ENCODE results near the gene BOC.

The BOC gene

DNA sequence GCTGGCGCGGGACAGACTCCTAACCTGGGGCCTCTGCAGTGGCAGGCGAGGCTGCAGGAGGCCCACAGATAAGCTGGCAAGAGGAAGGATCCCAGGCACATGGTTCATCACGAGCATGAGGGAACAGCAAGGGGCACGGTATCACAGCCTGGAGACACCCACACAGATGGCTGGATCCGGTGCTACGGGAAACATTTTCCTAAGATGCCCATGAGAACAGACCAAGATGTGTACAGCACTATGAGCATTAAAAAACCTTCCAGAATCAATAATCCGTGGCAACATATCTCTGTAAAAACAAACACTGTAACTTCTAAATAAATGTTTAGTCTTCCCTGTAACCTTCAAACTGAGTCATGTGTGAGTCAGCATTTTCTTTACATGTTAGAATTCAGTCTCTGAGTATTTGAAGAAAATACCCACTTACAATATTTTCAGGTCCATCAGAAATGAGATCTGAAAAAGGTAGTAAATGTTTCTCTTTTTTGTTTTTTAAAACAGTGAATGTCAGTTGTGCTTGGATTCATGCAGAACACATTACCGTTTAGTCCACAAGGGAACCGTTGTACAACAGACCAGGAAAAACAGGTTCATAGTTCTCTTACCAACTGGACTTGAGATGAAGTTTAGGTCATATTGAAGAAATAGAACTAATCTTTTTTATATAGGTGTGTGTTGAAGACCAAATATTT is 75.9 kb downstream of the BOC start:
- Histone ChIP-seq H3K27me3 (ENCODE audit: insufficient read depth, low read length) (no peaks in the 10 kb centered on the region), H3K9me3 (ENCODE audit: low read length) (no peaks in the 10 kb centered on the region), H3K36me3 (ENCODE audit: insufficient read depth, low read length) (peaks cover 55% of the 10 kb centered on the region), H3K4me3 (ENCODE audit: low read length) (no peak overlapping the region), H3K4me1 (ENCODE audit: insufficient read depth, low read length) (peaks cover 23% of the 10 kb centered on the region), H2AFZ (ENCODE audit: low read depth, low read length) (no peak overlapping the region)

DNA sequence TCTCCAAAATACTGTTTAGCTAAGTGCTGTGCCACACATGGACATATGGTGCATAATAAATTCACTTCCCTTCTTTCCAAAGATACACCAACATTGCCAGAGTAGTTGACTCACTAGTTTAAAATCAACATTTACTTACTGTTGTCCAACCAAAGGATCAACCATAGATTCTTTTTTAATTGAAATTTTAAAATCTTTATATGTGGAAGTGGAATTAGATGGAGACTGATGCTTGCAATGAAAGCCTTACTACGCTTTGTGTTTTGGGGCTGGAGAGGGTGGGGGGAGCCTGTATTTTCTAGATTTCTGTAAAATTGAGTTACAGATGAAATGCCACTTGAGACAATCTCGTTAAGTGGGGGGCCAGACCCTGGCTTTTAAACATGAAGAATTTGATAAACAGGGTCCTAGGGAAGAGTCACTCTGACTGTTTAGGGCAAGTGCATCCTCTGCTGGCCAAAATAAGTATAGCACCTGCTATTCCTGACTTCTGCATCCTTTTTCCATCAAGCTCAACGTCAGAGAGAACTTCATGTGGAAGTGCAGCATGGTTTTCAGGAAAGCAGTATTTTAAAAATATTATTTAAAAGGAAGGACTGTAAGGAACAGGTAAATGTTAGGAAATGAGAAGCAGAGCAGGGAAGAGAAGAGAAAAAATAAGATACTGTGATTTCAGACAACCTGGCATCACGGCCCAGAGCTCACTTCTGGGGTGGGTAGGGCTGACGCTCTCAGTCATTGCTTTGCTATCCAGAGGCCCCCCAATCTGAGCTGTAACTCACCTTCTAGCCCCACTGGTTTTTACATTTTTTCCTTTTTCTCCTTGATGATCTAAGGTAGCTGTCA is 76.7 kb downstream of the BOC start:
- Histone ChIP-seq H3K27me3 (ENCODE audit: insufficient read depth, low read length) (no peaks in the 10 kb centered on the region), H3K36me3 (ENCODE audit: insufficient read depth, low read length) (peaks cover 47% of the 10 kb centered on the region), H3K4me3 (ENCODE audit: low read length) (no peak overlapping the region), H3K4me1 (ENCODE audit: insufficient read depth, low read length) (peaks cover 23% of the 10 kb centered on the region), H2AFZ (ENCODE audit: low read depth, low read length) (no peak overlapping the region), H3K9me3 (ENCODE audit: low read length) (no peaks in the 10 kb centered on the region)

DNA sequence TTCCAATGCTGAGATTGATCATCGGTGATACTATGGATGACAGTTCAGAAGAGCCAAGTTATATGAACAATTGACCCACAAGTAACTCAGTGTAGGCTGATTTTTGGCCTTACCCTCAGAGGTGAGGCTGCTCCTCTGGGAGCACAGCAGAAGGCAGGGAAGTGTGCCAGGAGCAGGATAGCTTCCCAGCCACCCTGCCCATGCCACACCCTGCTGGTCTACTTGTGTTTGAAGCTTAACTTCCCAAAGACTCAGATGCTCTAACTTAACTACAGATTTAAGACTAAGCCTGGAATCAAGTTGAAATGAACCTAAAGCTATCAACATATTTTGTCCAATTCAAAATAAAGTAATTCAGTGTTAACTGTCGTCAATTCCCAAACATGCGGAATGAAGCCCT is 77.5 kb downstream of the BOC start:
- no peaks in the 10 kb centered on the region for H3K9me3 ChIP-seq (ENCODE audit: low read length)
- no peaks in the 10 kb centered on the region for H3K27me3 ChIP-seq (ENCODE audit: insufficient read depth, low read length)
- peaks cover 39% of the 10 kb centered on the region for H3K36me3 ChIP-seq (ENCODE audit: insufficient read depth, low read length)
- no peak overlapping the region for H2AFZ ChIP-seq (ENCODE audit: low read depth, low read length)
- H3K4me3 ChIP-seq (ENCODE audit: low read length): no peak overlapping the region
- H3K4me1 ChIP-seq (ENCODE audit: insufficient read depth, low read length): peaks cover 23% of the 10 kb centered on the region

GRCh38 chr3:113291572-113291971 is 80.2 kb downstream of the BOC start:
- Histone ChIP-seq H3K9me3 (ENCODE audit: low read length) (no peaks in the 10 kb centered on the region), H3K36me3 (ENCODE audit: insufficient read depth, low read length) (peaks cover 16% of the 10 kb centered on the region), H2AFZ (ENCODE audit: low read depth, low read length) (no peak overlapping the region), H3K27me3 (ENCODE audit: insufficient read depth, low read length) (no peaks in the 10 kb centered on the region), H3K4me3 (ENCODE audit: low read length) (no peak overlapping the region), H3K4me1 (ENCODE audit: insufficient read depth, low read length) (peaks cover 24% of the 10 kb centered on the region)

GRCh38 chr3:113292933-113293332 is 81.6 kb downstream of the BOC start:
- Histone ChIP-seq H3K4me1 (ENCODE audit: insufficient read depth, low read length) (peaks cover 35% of the 10 kb centered on the region), H3K36me3 (ENCODE audit: insufficient read depth, low read length) (peaks cover 7% of the 10 kb centered on the region), H3K27me3 (ENCODE audit: insufficient read depth, low read length) (no peaks in the 10 kb centered on the region), H2AFZ (ENCODE audit: low read depth, low read length) (no peak overlapping the region), H3K9me3 (ENCODE audit: low read length) (no peaks in the 10 kb centered on the region), H3K4me3 (ENCODE audit: low read length) (no peak overlapping the region)

DNA sequence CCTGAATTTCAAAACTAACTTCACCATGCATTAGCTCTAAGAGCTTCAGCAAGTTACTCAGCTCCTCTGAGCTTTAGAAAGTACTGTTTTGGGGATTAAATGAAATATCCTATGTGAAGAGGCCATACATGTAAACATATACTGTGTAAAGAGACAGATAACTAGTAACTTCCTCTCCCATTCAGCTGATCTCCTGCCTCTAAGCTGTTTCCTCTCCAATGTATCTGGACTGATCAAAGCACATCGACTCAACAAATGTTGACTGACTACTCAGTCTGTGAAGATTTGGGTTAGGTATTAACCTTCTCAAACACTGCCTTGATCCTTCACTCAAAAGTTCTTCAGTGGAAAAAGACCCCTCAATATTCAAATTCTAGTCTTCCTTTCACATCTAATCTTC is 82.0 kb downstream of the BOC start:
- Histone ChIP-seq H3K4me3 (ENCODE audit: low read length) (no peak overlapping the region), H3K27me3 (ENCODE audit: insufficient read depth, low read length) (no peaks in the 10 kb centered on the region), H3K36me3 (ENCODE audit: insufficient read depth, low read length) (peaks cover 5% of the 10 kb centered on the region), H3K4me1 (ENCODE audit: insufficient read depth, low read length) (peaks cover 38% of the 10 kb centered on the region), H2AFZ (ENCODE audit: low read depth, low read length) (no peak overlapping the region), H3K9me3 (ENCODE audit: low read length) (no peaks in the 10 kb centered on the region)

DNA sequence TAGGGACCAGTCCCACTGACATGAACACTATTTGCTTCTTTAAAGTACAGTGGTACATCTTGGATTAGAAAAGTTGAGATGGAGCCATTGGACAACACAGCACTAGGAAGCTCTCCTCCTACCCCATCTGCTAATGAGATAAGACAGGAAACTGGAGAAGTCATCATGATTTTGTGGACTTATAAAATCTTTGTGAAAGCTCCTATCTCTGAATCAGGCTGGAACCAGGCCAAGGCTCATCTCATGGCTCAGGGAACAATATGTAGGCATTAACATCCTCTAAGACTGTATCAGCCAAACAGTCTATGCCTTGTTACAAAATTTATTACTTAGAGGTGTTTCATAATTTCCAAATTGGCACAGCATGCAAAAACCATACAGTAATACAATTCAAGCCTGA is 84.1 kb downstream of the BOC start:
- no peaks in the 10 kb centered on the region for H3K36me3 ChIP-seq (ENCODE audit: insufficient read depth, low read length)
- H3K4me1 ChIP-seq (ENCODE audit: insufficient read depth, low read length): peaks cover 23% of the 10 kb centered on the region
- H2AFZ ChIP-seq (ENCODE audit: low read depth, low read length): no peak overlapping the region
- H3K9me3 ChIP-seq (ENCODE audit: low read length): no peaks in the 10 kb centered on the region
- H3K27me3 ChIP-seq (ENCODE audit: insufficient read depth, low read length): no peaks in the 10 kb centered on the region
- no peak overlapping the region for H3K4me3 ChIP-seq (ENCODE audit: low read length)

DNA sequence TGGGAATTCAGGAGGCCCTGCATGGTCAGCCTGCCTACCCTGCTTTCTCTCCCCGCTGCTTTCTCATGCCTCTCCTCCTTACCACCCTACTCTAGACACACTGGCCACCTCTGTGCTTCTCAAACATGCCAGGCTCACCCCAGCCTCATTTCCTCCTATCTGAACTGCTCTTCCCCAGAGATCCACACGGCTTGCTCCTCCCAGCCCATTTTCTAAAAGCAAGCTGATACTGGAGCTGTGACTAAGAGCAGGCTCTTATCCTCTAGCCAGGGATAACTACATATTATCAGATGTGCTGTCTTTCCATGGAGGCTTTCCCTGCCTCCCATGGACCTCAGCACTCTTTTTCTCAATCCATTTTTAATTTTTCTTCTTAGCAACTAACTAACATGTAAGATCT is 85.9 kb downstream of the BOC start:
- Histone ChIP-seq H3K4me1 (ENCODE audit: insufficient read depth, low read length) (peaks cover 23% of the 10 kb centered on the region), H2AFZ (ENCODE audit: low read depth, low read length) (no peak overlapping the region), H3K9me3 (ENCODE audit: low read length) (no peaks in the 10 kb centered on the region), H3K27me3 (ENCODE audit: insufficient read depth, low read length) (no peaks in the 10 kb centered on the region), H3K36me3 (ENCODE audit: insufficient read depth, low read length) (no peaks in the 10 kb centered on the region), H3K4me3 (ENCODE audit: low read length) (no peak overlapping the region)

- no peak overlapping the region for H2AFZ ChIP-seq (ENCODE audit: low read depth, low read length)
- no peak overlapping the region for H3K4me3 ChIP-seq (ENCODE audit: low read length)
- no peaks in the 10 kb centered on the region for H3K36me3 ChIP-seq (ENCODE audit: insufficient read depth, low read length)
- H3K9me3 ChIP-seq (ENCODE audit: low read length): no peaks in the 10 kb centered on the region
- no peaks in the 10 kb centered on the region for H3K27me3 ChIP-seq (ENCODE audit: insufficient read depth, low read length)
- peaks cover 23% of the 10 kb centered on the region for H3K4me1 ChIP-seq (ENCODE audit: insufficient read depth, low read length)
These were observed 86.5 kb downstream of the BOC start for GRCh38 chr3:113297841-113298240.

DNA sequence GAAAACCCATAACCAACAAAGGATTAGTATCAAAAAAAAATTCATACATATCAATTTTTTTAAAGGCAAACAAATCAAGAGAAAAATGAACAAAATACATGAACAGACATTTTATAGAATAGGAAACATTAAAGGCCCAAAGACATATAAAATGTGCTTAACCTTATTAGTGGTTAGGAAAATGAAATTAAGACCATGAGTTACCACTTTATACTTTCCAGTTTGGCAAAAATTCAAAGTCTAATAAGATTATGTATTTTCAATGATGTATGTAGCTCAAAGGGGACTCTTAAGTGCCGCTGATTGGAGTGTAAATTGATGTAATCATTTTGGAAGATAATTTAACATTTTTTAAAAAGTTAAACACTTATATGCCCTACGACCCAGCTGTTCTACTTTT is 89.2 kb downstream of the BOC start:
- Histone ChIP-seq H3K27me3 (ENCODE audit: insufficient read depth, low read length) (no peaks in the 10 kb centered on the region), H3K4me3 (ENCODE audit: low read length) (no peak overlapping the region), H3K36me3 (ENCODE audit: insufficient read depth, low read length) (peaks cover 2% of the 10 kb centered on the region), H3K4me1 (ENCODE audit: insufficient read depth, low read length) (peaks cover 31% of the 10 kb centered on the region), H2AFZ (ENCODE audit: low read depth, low read length) (no peak overlapping the region), H3K9me3 (ENCODE audit: low read length) (no peaks in the 10 kb centered on the region)

GRCh38 chr3:113304102-113304501 is 92.7 kb downstream of the BOC start:
- peaks cover 2% of the 10 kb centered on the region for H3K36me3 ChIP-seq (ENCODE audit: insufficient read depth, low read length)
- H3K27me3 ChIP-seq (ENCODE audit: insufficient read depth, low read length): no peaks in the 10 kb centered on the region
- H3K9me3 ChIP-seq (ENCODE audit: low read length): no peaks in the 10 kb centered on the region
- H2AFZ ChIP-seq (ENCODE audit: low read depth, low read length): no peak overlapping the region
- H3K4me1 ChIP-seq (ENCODE audit: insufficient read depth, low read length): peaks cover 8% of the 10 kb centered on the region
- H3K4me3 ChIP-seq (ENCODE audit: low read length): no peak overlapping the region

GRCh38 chr3:113304856-113305540 is 93.6 kb downstream of the BOC start:
- peaks cover 8% of the 10 kb centered on the region for H3K4me1 ChIP-seq (ENCODE audit: insufficient read depth, low read length)
- no peak overlapping the region for H2AFZ ChIP-seq (ENCODE audit: low read depth, low read length)
- H3K4me3 ChIP-seq (ENCODE audit: low read length): no peak overlapping the region
- H3K36me3 ChIP-seq (ENCODE audit: insufficient read depth, low read length): peaks cover 2% of the 10 kb centered on the region
- no peaks in the 10 kb centered on the region for H3K9me3 ChIP-seq (ENCODE audit: low read length)
- no peaks in the 10 kb centered on the region for H3K27me3 ChIP-seq (ENCODE audit: insufficient read depth, low read length)

DNA sequence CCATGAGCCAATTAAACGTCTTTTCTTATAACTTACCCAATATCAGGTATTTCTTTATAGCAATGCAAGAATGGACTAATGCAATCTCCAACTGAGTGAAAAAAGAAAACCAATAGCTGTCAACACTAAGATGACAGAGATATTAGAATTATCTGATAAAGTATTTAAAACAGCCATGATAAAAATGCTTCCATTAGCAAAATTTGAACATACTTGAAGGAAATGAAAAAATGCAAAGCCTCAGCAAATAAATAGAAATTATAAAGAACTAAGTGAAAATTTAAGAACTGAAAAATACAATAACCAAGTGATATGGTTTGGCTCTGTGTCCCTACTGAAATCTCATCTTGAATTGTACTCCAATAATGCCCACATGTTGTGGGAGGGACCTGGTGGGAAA is 99.6 kb downstream of the BOC start:
- no peaks in the 10 kb centered on the region for H3K36me3 ChIP-seq (ENCODE audit: insufficient read depth, low read length)
- H2AFZ ChIP-seq (ENCODE audit: low read depth, low read length): no peak overlapping the region
- H3K4me3 ChIP-seq (ENCODE audit: low read length): no peak overlapping the region
- H3K4me1 ChIP-seq (ENCODE audit: insufficient read depth, low read length): no peaks in the 10 kb centered on the region
- H3K27me3 ChIP-seq (ENCODE audit: insufficient read depth, low read length): no peaks in the 10 kb centered on the region
- no peaks in the 10 kb centered on the region for H3K9me3 ChIP-seq (ENCODE audit: low read length)

Data from neuron (in vitro differentiated cells).